Kidney epithelial cell (primary cell): Measurements from ENCODE around the gene B3GALT4. TPM values are rescaled to one million over a fixed set of nuclear protein-coding genes. Genes with fewer than 3 reads are reported as not detected.

Experiments used
- DNase-seq: peaks from one replicate; pipeline ENCODE4 v3.0.0-alpha.2; 2010; ENCODE audit warnings: low read depth
- H3K27me3 ChIP-seq: 2 replicates; pipeline ENCODE4 v1.6.0; 2011; ENCODE audit warnings: low read length; ENCODE audit not compliant: control insufficient read depth, insufficient read depth
- H3K36me3 ChIP-seq: 2 replicates; pipeline ENCODE4 v1.5.1; 2011; ENCODE audit warnings: low read length; ENCODE audit not compliant: control insufficient read depth, insufficient read depth
- H3K4me3 ChIP-seq: 2 replicates; pipeline ENCODE4 v1.5.1; 2011; ENCODE audit warnings: low read depth, mild to moderate bottlenecking, control low read depth, low read length
- total RNA-seq: library from RNA; depleted of rRNA; stranded (reverse); fragments of >200 nt; gene quantifications from 2 replicates; pipeline ENCODE4 v1.2.3, GENCODE V29; 2015
- TF ChIP-seq, protein P1 (sequence below): IDR thresholded peaks from 2 replicates; pipeline ENCODE4 v1.5.1; 2011; ENCODE audit warnings: mild to moderate bottlenecking, moderate library complexity, low read length, control low read depth, inconsistent platforms; ENCODE audit not compliant: insufficient read depth, poor library complexity, severe bottlenecking

Gene B3GALT4
- total RNA-seq, 1 donor from 2014 or later = 1.4 TPM

DNA sequence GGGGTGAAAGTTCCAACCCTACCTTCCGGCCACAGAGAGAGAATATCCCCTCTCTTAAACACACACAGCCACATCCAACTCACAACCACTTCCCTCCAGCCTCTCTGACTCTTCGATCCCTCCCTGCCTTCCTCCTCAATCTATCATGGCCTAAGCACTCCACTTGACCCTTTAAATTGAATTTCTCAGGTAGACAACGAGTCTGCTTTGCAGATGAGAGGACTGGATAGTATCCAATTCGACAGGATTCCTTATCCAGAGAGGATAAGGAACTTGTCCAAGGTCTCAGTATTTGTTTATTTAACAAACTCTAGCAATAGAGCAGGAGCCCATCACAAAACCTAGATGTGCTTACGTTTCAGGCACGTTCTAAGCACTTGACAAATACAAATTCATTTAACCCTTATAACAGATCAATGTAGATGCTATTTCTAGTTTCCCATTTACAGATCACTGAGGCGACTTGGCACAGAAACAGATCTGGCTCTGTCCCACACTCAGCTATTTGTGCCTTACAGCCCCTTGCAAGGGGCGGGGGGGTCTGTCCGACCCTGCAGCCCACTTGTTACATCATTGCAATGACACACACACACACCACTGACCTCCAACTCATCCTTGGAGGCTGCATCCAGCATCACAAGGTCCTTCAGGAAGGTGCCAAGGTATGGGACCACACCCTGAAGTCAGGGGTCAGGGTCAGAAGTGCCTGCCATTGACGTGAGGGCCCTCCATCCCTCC is 17.3 kb downstream of the B3GALT4 start:
- TF ChIP-seq, protein P1, sequence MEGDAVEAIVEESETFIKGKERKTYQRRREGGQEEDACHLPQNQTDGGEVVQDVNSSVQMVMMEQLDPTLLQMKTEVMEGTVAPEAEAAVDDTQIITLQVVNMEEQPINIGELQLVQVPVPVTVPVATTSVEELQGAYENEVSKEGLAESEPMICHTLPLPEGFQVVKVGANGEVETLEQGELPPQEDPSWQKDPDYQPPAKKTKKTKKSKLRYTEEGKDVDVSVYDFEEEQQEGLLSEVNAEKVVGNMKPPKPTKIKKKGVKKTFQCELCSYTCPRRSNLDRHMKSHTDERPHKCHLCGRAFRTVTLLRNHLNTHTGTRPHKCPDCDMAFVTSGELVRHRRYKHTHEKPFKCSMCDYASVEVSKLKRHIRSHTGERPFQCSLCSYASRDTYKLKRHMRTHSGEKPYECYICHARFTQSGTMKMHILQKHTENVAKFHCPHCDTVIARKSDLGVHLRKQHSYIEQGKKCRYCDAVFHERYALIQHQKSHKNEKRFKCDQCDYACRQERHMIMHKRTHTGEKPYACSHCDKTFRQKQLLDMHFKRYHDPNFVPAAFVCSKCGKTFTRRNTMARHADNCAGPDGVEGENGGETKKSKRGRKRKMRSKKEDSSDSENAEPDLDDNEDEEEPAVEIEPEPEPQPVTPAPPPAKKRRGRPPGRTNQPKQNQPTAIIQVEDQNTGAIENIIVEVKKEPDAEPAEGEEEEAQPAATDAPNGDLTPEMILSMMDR = no peak
- DNase-seq = no peak
- Histone ChIP-seq H3K36me3 (peaks cover 1% of the 10 kb centered on the region), H3K27me3 (no peaks in the 10 kb centered on the region), H3K4me3 (no peak overlapping the region)

DNA sequence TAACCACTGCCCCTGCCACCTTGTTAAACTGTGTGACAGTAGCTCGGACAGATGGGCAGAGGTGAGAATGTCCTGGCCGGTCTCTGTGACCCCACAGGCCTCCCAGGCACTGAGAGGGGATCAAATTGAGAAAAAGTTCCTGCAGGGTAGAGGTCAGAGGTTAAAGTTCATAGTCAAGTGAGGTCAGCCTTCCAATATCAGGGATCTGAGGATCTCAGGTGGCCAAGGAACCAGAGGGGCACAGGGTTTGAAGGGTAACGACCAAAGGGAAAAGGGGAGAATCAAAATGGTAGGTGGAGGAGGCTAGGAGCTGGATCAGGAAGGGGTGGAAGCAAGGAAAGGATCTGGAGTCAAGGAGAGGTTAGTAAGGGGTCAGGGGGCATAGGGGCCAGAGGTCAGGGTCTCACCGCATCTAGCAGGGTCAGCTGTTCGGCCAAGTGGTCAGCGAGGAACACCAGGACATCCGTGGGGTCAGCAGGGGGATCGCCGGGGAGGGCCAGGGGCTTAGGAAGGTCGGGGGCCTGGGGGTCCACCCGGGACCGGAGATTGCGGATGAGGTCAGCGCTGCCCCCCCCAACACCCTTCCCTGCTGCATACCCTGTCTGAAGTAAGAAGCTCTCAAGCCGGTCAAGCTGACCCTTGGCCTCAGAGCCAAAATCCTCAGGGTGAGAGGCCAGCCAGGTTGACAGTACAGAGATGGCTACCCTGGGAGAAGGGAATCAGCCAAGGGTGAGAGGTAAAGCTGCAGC is 18.9 kb downstream of the B3GALT4 start:
- H3K36me3 ChIP-seq = peaks cover 1% of the 10 kb centered on the region
- H3K27me3 ChIP-seq = no peaks in the 10 kb centered on the region
- no peak for DNase-seq
- TF ChIP-seq, protein P1 = no peak
- H3K4me3 ChIP-seq = no peak overlapping the region

DNA sequence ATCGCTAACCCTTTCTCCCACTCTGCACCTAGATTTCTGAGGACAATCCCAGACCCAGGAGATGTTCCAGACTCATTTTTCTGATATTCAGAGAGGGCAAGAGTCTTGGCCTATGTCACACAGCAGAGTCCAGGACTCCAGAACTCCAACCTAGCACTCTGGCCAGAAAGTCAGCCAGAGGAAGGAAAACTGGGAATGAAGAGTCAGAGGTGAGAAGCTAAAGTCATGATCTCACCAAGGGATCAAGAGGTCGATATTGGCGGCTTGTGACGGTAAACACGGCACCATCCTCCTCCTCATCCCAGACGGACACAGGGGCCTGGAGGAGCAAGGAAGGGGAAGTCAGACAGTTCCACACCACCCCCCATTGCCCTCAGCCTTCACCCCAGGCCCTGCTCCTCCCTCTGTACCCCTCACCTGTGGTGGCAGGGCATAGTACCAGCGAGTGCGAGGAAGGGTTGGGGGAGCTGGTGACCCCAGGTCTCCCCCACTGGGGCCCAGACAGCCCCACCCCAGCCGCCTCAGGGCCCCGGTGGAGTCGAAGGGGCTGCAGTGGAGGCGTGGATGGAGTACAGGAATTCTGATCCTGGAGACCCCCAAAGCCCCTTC is 20.0 kb downstream of the B3GALT4 start:
- DNase-seq = no peak
- TF ChIP-seq, protein P1 = no peak
- Histone ChIP-seq H3K36me3 (peaks cover 1% of the 10 kb centered on the region), H3K27me3 (no peaks in the 10 kb centered on the region), H3K4me3 (peak overlapping the region; percentile 82)

DNA sequence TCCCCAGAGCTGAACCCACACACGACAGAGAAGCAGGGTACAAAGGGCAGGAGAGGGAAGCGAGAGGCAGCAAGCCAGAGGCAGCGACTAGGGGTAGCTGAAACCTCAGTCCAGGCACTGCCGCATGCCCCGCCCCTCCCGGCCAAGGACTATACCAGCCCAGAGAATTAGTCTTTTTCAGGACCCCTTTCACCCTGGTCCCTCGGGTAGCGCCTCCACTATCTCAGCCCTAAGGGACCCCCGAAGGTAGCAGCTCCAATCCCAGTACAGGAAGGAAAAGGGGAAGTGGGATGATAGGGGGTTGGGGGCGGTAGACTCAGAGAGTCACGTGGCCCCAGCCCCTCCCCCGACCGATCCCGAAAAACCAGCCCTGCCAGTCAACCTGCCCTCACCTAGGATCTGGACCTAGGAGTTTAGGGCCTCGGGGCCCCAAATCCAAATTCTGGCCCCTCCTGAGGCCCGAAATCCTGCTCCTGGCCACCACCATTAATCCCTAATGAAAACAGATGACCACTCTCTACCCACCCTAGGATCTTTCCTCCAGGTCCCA is 20.6 kb downstream of the B3GALT4 start:
- peaks cover 1% of the 10 kb centered on the region for H3K36me3 ChIP-seq

DNA sequence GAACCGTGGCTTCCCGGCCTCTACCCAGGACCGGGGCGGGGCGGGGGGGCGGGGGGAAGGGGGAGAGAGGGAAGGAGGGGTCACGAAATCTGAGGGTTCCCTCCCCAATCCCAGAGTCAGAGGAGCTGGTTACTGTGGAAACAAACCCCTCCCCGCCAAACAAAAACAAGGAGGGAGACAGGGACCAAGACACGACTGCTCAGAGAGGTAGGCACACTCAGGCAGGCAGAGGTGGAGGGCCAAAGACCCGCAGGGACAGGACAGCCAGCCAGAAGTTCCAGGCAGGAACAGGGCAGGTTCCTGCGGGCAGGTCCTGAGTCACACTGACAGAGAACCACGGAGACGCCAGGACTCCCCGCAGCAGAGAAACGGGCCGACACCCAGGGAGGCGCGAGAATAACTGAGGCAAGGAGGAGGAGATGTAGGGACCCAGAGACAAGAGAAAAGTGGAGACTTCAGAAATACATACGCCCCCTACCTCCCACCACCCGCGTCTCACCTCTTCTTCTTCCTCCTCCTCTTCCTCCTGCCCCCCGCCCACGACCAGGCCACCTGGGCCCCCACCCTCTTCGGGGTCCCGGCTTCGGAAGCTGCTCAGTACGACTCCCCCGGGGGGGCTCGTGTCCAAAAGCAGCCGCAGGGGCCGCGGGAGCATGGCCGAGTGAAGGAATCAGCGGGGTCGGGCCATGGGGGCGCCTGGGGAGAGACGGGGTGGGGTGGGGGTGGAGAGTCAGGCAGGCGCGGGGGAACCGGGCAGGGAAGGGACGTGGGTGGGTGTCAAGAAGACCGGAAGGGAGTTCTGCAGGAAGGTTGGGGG is 21.2 kb downstream of the B3GALT4 start:
- TF ChIP-seq, protein P1 = peak; percentile 13
- no peak for DNase-seq

More for the DNA sequence above, 20.6 kb downstream of the B3GALT4 start:
- DNase-seq = no peak
- Histone ChIP-seq H3K27me3 (no peaks in the 10 kb centered on the region), H3K4me3 (peak overlapping the region; percentile 82)
- TF ChIP-seq, protein P1 = no peak

More for the DNA sequence above, 21.2 kb downstream of the B3GALT4 start:
- Histone ChIP-seq H3K27me3 (no peaks in the 10 kb centered on the region), H3K4me3 (peak overlapping the region; percentile 82), H3K36me3 (peaks cover 1% of the 10 kb centered on the region)
